Breast epithelium (tissue), 4 donors: ENCODE measurements around the gene P2RX6. TPM values are rescaled to one million over a fixed set of nuclear protein-coding genes. Genes with fewer than 3 reads are reported as not detected.

Experiments used
- DNase-seq, 2 donors: peaks; one replicate each; pipeline ENCODE4 v3.0.0-alpha.2; 2019; ENCODE audit warnings: low spot score in 2 of 2
- H3K27ac ChIP-seq, 2 donors: fragments of 200-600 bp; sonication (generic) in 1 of 2; one replicate each; pipeline ENCODE4 v1.5.1; 2016 to 2019; ENCODE audit warnings: mild to moderate bottlenecking in 1 of 2
- H3K27me3 ChIP-seq, 2 donors: fragments of 200-600 bp; sonication (generic) in 1 of 2; one replicate each; pipeline versions ENCODE4 v1.5.1 to v1.6.0; 2017 to 2019; ENCODE audit warnings: control low read depth in 1 of 2, mild to moderate bottlenecking in 1 of 2
- H3K36me3 ChIP-seq: fragments of 200-600 bp; one replicate; pipeline ENCODE4 v1.5.1; 2019
- H3K4me1 ChIP-seq, 2 donors: fragments of 200-600 bp; sonication (generic); one replicate each; pipeline ENCODE4 v1.5.1; 2016 to 2019; ENCODE audit warnings: control low read depth in 1 of 2
- H3K4me3 ChIP-seq, 3 donors: fragments of 200-600 bp; sonication (generic); 1 replicate in 2 of 3; 2 replicates in 1 of 3; pipeline ENCODE4 v1.5.1; 2016 to 2019; ENCODE audit warnings: mild to moderate bottlenecking in 3 of 3, moderate library complexity in 2 of 3
- H3K9me3 ChIP-seq, 2 donors: fragments of 200-600 bp; sonication (generic) in 1 of 2; one replicate each; pipeline ENCODE4 v1.5.1; 2016 to 2019; ENCODE audit warnings: control low read depth in 1 of 2
- POLR2A ChIP-seq: fragments of 450-650 bp; IDR thresholded peaks from one replicate; pipeline ENCODE4 v1.6.1; 2016; ENCODE audit warnings: antibody characterized with exemption, mild to moderate bottlenecking, moderate library complexity
- POLR2AphosphoS5 ChIP-seq, 3 donors: sonication (generic); formaldehyde crosslinking; IDR thresholded peaks; one replicate each; pipeline ENCODE4 v1.6.1; 2017; ENCODE audit warnings: antibody characterized with exemption in 3 of 3
- intact Hi-C: fragments of 100-400 bp; cut with DNase I; formaldehyde crosslinking; loops from one replicate; pipeline ENCODE4 v1.15.1; 2023; ENCODE audit warnings: low total_unique reads
- total RNA-seq, 3 donors: library from RNA; depleted of rRNA; stranded (reverse); fragments of >200 nt; gene quantifications; one replicate each; pipeline ENCODE4 v1.1.0, GENCODE V29; 2016
- TF ChIP-seq, protein P1 (sequence below), 3 donors: fragments of 450-650 bp; IDR thresholded peaks; one replicate each; pipeline ENCODE4 v1.5.1; 2016 to 2017; ENCODE audit warnings: antibody characterized with exemption in 3 of 3, mild to moderate bottlenecking in 3 of 3, moderate library complexity in 3 of 3

P2RX6 gene
- total RNA-seq, 3 donors from 2014 or later: 1.6 TPM; not detected in 2

DNA sequence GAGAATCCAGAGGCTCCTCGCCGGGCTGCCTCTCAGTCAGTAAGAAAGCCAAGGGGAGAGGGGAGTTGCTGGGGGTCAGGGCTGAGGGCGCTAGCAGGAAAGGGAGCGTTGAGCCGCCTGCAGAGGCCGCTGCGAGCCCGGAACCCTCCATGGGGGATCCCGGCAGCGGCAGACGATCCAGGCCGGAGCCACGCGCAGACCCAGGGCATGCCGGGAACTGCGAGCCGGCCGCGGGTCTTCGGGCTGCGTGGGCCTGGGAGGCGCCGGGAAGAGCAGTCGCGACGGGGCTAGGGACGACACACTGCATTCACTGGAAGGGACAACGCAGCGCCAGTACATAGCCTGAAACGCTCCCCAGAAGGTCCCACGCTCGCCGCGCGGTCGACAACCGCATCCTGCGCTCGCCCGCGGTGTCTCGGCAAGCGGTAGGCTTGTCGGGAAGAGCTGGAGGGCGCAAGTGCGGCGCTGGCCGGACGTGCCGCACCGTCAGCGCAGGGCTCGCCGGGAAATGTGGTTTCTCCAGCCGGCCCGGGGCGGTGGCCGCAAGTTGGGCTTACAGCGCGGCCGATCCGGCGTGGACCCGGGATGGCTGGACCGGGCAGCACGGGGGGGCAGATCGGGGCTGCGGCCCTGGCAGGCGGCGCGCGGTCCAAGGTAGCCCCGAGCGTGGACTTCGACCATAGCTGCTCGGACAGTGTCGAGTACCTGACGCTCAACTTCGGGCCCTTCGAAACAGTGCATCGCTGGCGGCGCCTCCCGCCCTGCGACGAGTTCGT lies 33.0 kb upstream of the P2RX6 start, which contains the start of gene LZTR1:
LZTR1 (plus strand) TSS at position 511 of the 776 bp plus-strand sequence; CDS start at position 586, 75 bp downstream.
- intact Hi-C loops: no loop called here
- no peaks in the 10 kb centered on the region for H3K9me3 ChIP-seq
- peak; percentile 92 to 97 (median 97) for TF ChIP-seq POLR2AphosphoS5 (IDR thresholded peaks at IDR 0.05)
- TF ChIP-seq, protein P1, sequence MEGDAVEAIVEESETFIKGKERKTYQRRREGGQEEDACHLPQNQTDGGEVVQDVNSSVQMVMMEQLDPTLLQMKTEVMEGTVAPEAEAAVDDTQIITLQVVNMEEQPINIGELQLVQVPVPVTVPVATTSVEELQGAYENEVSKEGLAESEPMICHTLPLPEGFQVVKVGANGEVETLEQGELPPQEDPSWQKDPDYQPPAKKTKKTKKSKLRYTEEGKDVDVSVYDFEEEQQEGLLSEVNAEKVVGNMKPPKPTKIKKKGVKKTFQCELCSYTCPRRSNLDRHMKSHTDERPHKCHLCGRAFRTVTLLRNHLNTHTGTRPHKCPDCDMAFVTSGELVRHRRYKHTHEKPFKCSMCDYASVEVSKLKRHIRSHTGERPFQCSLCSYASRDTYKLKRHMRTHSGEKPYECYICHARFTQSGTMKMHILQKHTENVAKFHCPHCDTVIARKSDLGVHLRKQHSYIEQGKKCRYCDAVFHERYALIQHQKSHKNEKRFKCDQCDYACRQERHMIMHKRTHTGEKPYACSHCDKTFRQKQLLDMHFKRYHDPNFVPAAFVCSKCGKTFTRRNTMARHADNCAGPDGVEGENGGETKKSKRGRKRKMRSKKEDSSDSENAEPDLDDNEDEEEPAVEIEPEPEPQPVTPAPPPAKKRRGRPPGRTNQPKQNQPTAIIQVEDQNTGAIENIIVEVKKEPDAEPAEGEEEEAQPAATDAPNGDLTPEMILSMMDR (IDR thresholded peaks at IDR 0.05): peak in 2 of 3 donors; percentile 24 to 35
- peak; percentile 85 for TF ChIP-seq POLR2A
- peaks cover 4 to 21% of the 10 kb centered on the region in 2 donors for H3K4me1 ChIP-seq
- no peaks in the 10 kb centered on the region for H3K27me3 ChIP-seq
- peak; percentile 60 to 76 for DNase-seq
- no peaks in the 10 kb centered on the region for H3K36me3 ChIP-seq
- peak within 1 kb of the TSS; percentile 85 to 92 (median 86) for H3K4me3 ChIP-seq
- peak within 1 kb of the TSS; percentile 92 for H3K27ac ChIP-seq

DNA sequence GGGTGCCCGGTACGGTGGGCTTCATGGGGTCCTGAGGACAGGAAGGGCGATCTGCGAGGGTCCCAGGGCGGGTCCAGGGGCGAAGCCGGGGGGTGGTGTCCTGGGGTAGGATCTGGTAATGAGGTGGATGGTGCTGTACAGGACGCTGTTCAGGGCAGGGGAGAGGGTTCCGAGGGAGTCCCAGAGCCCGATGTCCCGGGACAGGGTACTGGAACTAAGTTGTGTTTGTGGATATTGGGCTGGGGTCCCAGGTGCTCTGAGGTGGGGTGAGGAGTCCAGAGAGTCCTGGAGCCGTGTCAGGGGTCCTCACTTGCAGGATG lies 32.4 kb upstream of the P2RX6 start:
- Histone ChIP-seq H3K27ac (peak overlapping the region; percentile 92), H3K9me3 (no peaks in the 10 kb centered on the region), H3K36me3 (no peaks in the 10 kb centered on the region), H3K4me3 (peak overlapping the region; percentile 85 to 92 (median 86)), H3K27me3 (no peaks in the 10 kb centered on the region), H3K4me1 (peaks cover 4 to 21% of the 10 kb centered on the region in 2 donors)
- DNase-seq: no peak
- TF ChIP-seq POLR2A (no peak), POLR2AphosphoS5 (IDR thresholded peaks at IDR 0.05) (no peak)
- TF ChIP-seq, protein P1 (IDR thresholded peaks at IDR 0.05): no peak
- intact Hi-C loops: no loop called here

DNA sequence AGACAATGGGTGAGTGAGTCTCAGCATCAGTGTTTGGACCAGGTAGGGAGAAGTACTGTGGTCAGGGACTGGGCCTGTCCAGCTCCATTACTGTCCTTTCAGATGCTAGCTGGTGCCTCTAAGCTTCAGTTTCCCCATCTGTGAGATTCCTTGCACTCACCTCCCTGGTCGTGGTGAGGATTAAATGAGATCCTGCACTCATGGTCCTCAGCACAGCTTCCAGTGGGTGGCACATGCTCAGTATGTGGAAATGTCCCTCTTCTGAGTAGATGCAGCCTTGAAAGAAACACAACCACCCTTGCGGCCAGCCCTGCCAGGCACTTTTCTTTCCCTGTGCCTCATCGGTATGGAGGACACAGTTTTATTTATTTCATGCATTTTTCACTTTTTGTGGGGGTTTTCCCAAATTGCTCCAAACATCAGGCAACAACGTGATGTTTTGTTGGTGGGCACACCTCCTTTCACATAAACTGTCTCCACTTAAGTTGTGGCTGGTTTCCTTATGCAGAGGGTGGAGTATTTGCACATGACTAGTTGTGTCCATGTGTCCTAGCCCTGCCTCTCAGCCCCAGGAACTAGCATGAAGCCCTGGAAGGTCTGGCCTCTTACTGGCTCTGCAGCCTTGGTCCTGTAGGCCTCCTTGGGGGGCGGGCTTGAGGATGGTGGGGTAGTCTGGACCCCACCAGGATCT lies 31.7 kb upstream of the P2RX6 start:
- no peak for DNase-seq
- peak overlapping the region; percentile 85 to 92 (median 86) for H3K4me3 ChIP-seq
- no peaks in the 10 kb centered on the region for H3K36me3 ChIP-seq
- H3K27ac ChIP-seq: no peak overlapping the region
- intact Hi-C loops: no loop called here
- peaks cover 4 to 21% of the 10 kb centered on the region in 2 donors for H3K4me1 ChIP-seq
- no peaks in the 10 kb centered on the region for H3K27me3 ChIP-seq
- TF ChIP-seq, protein P1 (IDR thresholded peaks at IDR 0.05): no peak
- no peak for TF ChIP-seq POLR2A
- no peak for TF ChIP-seq POLR2AphosphoS5 (IDR thresholded peaks at IDR 0.05)
- no peaks in the 10 kb centered on the region for H3K9me3 ChIP-seq

DNA sequence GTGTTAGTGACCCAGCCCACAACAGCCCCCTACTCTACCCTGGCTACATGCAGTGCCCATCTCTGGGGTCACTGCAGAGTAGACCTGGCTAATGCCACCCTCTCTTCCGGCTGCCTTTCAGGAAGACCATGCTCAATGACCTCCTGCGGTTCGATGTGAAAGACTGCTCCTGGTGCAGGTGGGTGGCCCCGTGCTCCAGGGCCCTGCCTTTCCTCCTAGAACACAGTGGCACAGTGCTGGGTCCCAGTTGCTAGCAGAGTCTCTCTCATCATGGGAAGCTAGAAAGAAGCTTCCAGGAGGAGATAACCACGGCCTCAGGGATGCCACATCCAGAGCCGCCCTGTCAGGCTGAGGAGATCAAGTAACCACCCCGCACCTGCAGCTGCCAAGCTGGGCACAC lies 29.2 kb upstream of the P2RX6 start:
- peaks cover 0 to 15% of the 10 kb centered on the region in 2 donors for H3K4me1 ChIP-seq
- H3K4me3 ChIP-seq: no peak overlapping the region
- no peaks in the 10 kb centered on the region for H3K36me3 ChIP-seq
- H3K27me3 ChIP-seq: no peaks in the 10 kb centered on the region
- no peaks in the 10 kb centered on the region for H3K9me3 ChIP-seq
- no peak overlapping the region for H3K27ac ChIP-seq
- TF ChIP-seq, protein P1 (IDR thresholded peaks at IDR 0.05): no peak
- no peak for TF ChIP-seq POLR2A
- TF ChIP-seq POLR2AphosphoS5 (IDR thresholded peaks at IDR 0.05): no peak
- intact Hi-C loops: loop anchor here (5.0 kb wide), 1 partner anchor 1017 kb away; no protein-coding TSS in a partner anchor
- no peak for DNase-seq

DNA sequence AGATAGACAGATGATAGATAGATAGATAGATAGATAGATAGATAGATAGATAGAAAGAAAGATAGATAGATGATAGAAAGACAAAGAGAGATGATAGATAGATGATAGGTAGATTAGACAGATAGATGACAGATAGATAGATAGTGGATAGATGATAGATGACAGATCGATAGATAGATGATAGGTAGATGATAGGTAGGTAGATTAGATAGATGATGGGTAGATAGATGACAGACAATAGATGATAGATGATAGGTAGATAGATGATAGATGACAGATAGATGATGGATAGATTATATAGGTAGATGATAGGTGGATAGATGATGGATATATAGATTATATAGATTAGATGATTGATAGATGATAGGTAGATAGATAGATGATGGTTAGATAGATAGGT lies 28.6 kb upstream of the P2RX6 start:
- Histone ChIP-seq H3K27me3 (no peaks in the 10 kb centered on the region), H3K4me1 (peaks cover 0 to 10% of the 10 kb centered on the region in 2 donors), H3K9me3 (no peaks in the 10 kb centered on the region), H3K27ac (no peak overlapping the region), H3K4me3 (no peak overlapping the region), H3K36me3 (no peaks in the 10 kb centered on the region)
- no peak for DNase-seq
- TF ChIP-seq POLR2A (no peak), POLR2AphosphoS5 (IDR thresholded peaks at IDR 0.05) (no peak)
- TF ChIP-seq, protein P1 (IDR thresholded peaks at IDR 0.05): no peak
- intact Hi-C loops: loop anchor here (5.0 kb wide), 1 partner anchor 1016 kb away; no protein-coding TSS in a partner anchor
